CD8-positive, alpha-beta memory T cell (primary cell): ENCODE data around the gene TATDN2. TPM values are rescaled to one million over a fixed set of nuclear protein-coding genes. Genes with fewer than 3 reads are reported as not detected.

ENCODE experiments used
- CTCF ChIA-PET: fragments of 350-600 bp; sonication (Branson Sonifier 250); formaldehyde crosslinking; loops from one replicate; lab custom pipeline; 2021; ENCODE audit warnings: antibody characterized with exemption; lab: Charles Lee
- POLR2A ChIA-PET: fragments of 350-600 bp; sonication (Branson Sonifier 250); formaldehyde crosslinking; loops from one replicate; lab custom pipeline; 2021; ENCODE audit warnings: antibody characterized with exemption; lab: Charles Lee
- DNase-seq, 5 donors: peaks; one replicate each; pipeline versions ENCODE4 v3.0.0 to v3.0.0-alpha.2; 2020 to 2022; ENCODE audit warnings: mixed read lengths in 1 of 5
- H3K27ac ChIP-seq: one replicate; pipeline ENCODE4 v1.7.0; 2013; ENCODE audit warnings: low read depth, mild to moderate bottlenecking, low read length, moderate library complexity
- H3K27me3 ChIP-seq: 2 replicates; pipeline ENCODE4 v1.7.0; 2013; ENCODE audit warnings: low read length, mild to moderate bottlenecking; ENCODE audit not compliant: insufficient read depth, poor library complexity, severe bottlenecking
- H3K36me3 ChIP-seq: 2 replicates; pipeline ENCODE4 v1.7.0; 2013; ENCODE audit warnings: mild to moderate bottlenecking, low read length, moderate library complexity; ENCODE audit not compliant: insufficient read depth
- H3K4me1 ChIP-seq: 2 replicates; pipeline ENCODE4 v1.7.0; 2013; ENCODE audit warnings: mild to moderate bottlenecking, low read length, moderate library complexity; ENCODE audit not compliant: insufficient read depth
- H3K4me3 ChIP-seq: 2 replicates; pipeline ENCODE4 v1.7.0; 2013; ENCODE audit warnings: mild to moderate bottlenecking, low read length
- H3K9me3 ChIP-seq: 2 replicates; pipeline ENCODE4 v1.7.0; 2013; ENCODE audit warnings: mild to moderate bottlenecking, low read length
- H3K27ac Mint-ChIP-seq, 8 donors: one replicate each; pipeline ENCODE4 v1.8.0; 2020 to 2021; ENCODE audit warnings: mixed read lengths in 8 of 8, mild to moderate bottlenecking in 6 of 8, inconsistent platforms in 3 of 8, moderate library complexity in 3 of 8
- H3K27me3 Mint-ChIP-seq, 2 donors: one replicate each; pipeline ENCODE4 v1.8.0; 2020 to 2021; ENCODE audit warnings: mixed read lengths in 2 of 2, mild to moderate bottlenecking in 1 of 2, moderate library complexity in 1 of 2
- H3K36me3 Mint-ChIP-seq, 3 donors: one replicate each; pipeline ENCODE4 v1.8.0; 2020 to 2021; ENCODE audit warnings: mixed read lengths in 3 of 3, inconsistent platforms in 1 of 3, mild to moderate bottlenecking in 1 of 3
- H3K4me1 Mint-ChIP-seq, 3 donors: one replicate each; pipeline ENCODE4 v1.8.0; 2020 to 2021; ENCODE audit warnings: mixed read lengths in 3 of 3, inconsistent platforms in 1 of 3, mild to moderate bottlenecking in 1 of 3
- H3K4me3 Mint-ChIP-seq, 7 donors: one replicate each; pipeline ENCODE4 v1.8.0; 2020 to 2021; ENCODE audit warnings: mixed read lengths in 7 of 7, mild to moderate bottlenecking in 6 of 7, moderate library complexity in 4 of 7, inconsistent platforms in 2 of 7
- H3K9me3 Mint-ChIP-seq, 5 donors: one replicate each; pipeline ENCODE4 v1.8.0; 2020 to 2022; ENCODE audit warnings: mixed read lengths in 5 of 5, mild to moderate bottlenecking in 3 of 5, moderate library complexity in 2 of 5, inconsistent platforms in 1 of 5
- polyA plus RNA-seq: library from polyadenylated mRNA; unstranded; fragments of 300-500 nt; fragmentation: Illumina TruSeq; gene quantifications from one replicate; pipeline ENCODE4 v1.2.3, GENCODE V29; 2021
- total RNA-seq, 2 experiments: library from RNA; stranded (reverse); gene quantifications; one replicate each; pipeline ENCODE4 v1.2.3, GENCODE V29; 2021

Gene TATDN2
- total and polyA plus RNA-seq, 3 experiments from 2014 or later, result 23.3 to 60.0 (median 57.6) TPM

- Histone ChIP-seq H3K27ac (no peak overlapping the region), H3K4me1 (peaks cover 47% of the 10 kb centered on the region), H3K27me3 (no peaks in the 10 kb centered on the region), H3K9me3 (no peaks in the 10 kb centered on the region), H3K36me3 (peaks cover 12% of the 10 kb centered on the region), H3K4me3 (peak overlapping the region; percentile 89)
- Mint-ChIP-seq H3K4me1 (peaks cover 64 to 81% (median 69%) of the 10 kb centered on the region in 3 donors), H3K36me3 (peaks cover 6 to 65% (median 10%) of the 10 kb centered on the region in 3 donors), H3K4me3 (peak overlapping the region; percentile 98 to 100 (median 99)), H3K27ac (peak overlapping the region; percentile 26 to 97 (median 92)), H3K27me3 (no peaks in the 10 kb centered on the region), H3K9me3 (peaks cover 3 to 6% (median 4%) of the 10 kb centered on the region in 5 donors)
- no peak for DNase-seq
- CTCF ChIA-PET, result interaction anchor here (1.3 to 1.6 kb wide), 2 partner anchors 13 to 14 kb away, joined by 5 to 8 read pairs; no protein-coding TSS in a partner anchor
- POLR2A ChIA-PET, result no interaction called here
Observed at GRCh38 chr3:10251006-10251405, 2.7 kb downstream of the TATDN2 start.

GRCh38 chr3:10253731-10254130, 5.5 kb downstream of the TATDN2 start:
- Histone ChIP-seq H3K27ac (no peak overlapping the region), H3K27me3 (no peaks in the 10 kb centered on the region), H3K4me1 (peaks cover 44% of the 10 kb centered on the region), H3K4me3 (no peak overlapping the region), H3K9me3 (no peaks in the 10 kb centered on the region), H3K36me3 (peaks cover 15% of the 10 kb centered on the region)
- Mint-ChIP-seq H3K9me3 (no peaks in the 10 kb centered on the region), H3K4me3 (peak overlapping the region in 4 of 7 donors; percentile 8 to 37 (median 29)), H3K4me1 (peaks cover 67 to 89% (median 74%) of the 10 kb centered on the region in 3 donors), H3K27me3 (no peaks in the 10 kb centered on the region), H3K36me3 (peaks cover 7 to 76% (median 8%) of the 10 kb centered on the region in 3 donors), H3K27ac (peak overlapping the region in 6 of 8 donors; percentile 50 to 81 (median 72))
- ChIA-PET POLR2A (no interaction called here), CTCF (interaction anchor here (2.2 kb wide), 1 partner anchor 9 kb away, joined by 11 read pairs; no protein-coding TSS in a partner anchor)
- DNase-seq, result no peak

GRCh38 chr3:10255835-10256234, 7.6 kb downstream of the TATDN2 start:
- H3K27me3 Mint-ChIP-seq, result no peaks in the 10 kb centered on the region
- no peaks in the 10 kb centered on the region for H3K9me3 Mint-ChIP-seq
- peaks cover 65 to 92% (median 79%) of the 10 kb centered on the region in 3 donors for H3K4me1 Mint-ChIP-seq
- H3K36me3 Mint-ChIP-seq, result peaks cover 7 to 78% (median 19%) of the 10 kb centered on the region in 3 donors
- Histone ChIP-seq H3K27me3 (no peaks in the 10 kb centered on the region), H3K9me3 (no peaks in the 10 kb centered on the region), H3K4me3 (no peak overlapping the region), H3K36me3 (peaks cover 24% of the 10 kb centered on the region), H3K27ac (no peak overlapping the region), H3K4me1 (peaks cover 29% of the 10 kb centered on the region)
- POLR2A ChIA-PET, result interaction anchor here (0.6 kb wide), 1 partner anchor 83 kb away, joined by 8 read pairs; no protein-coding TSS in a partner anchor
- H3K27ac Mint-ChIP-seq, result peak overlapping the region in 7 of 8 donors; percentile 48 to 93 (median 70)
- DNase-seq, result no peak
- CTCF ChIA-PET, result interaction anchor here (1.2 to 1.3 kb wide), 2 partner anchors 10 to 91 kb away, joined by 3 to 4 read pairs; partner anchors contain the start of gene IRAK2
- H3K4me3 Mint-ChIP-seq, result no peak overlapping the region

DNA sequence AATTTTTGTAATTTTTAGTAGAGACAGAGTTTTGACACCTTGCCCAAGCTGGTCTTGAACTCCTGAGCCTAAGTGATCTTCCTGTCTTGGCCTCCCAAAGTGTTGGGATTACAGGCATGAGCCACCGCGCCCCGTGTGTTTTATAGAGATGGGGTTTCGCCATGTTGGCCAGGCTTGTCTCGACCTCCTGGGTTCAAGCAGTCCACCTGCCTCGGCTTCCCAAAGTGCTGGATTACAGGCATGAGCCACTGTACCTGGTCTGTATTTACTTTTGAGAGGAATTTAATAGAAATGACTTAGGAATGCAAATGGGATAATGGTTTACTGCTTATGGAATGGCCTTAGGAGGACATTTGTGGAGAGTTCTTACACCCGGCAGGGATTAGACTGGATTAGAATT, 10.8 kb downstream of the TATDN2 start:
- Mint-ChIP-seq H3K4me3 (no peak overlapping the region), H3K4me1 (peaks cover 74 to 90% (median 80%) of the 10 kb centered on the region in 3 donors), H3K27me3 (no peaks in the 10 kb centered on the region), H3K27ac (peak overlapping the region in 6 of 8 donors; percentile 45 to 89 (median 72)), H3K36me3 (peaks cover 4 to 83% (median 26%) of the 10 kb centered on the region in 3 donors), H3K9me3 (no peaks in the 10 kb centered on the region)
- H3K9me3 ChIP-seq, result no peaks in the 10 kb centered on the region
- ChIA-PET POLR2A (no interaction called here), CTCF (interaction anchor here (1.2 kb wide), 1 partner anchor 27 kb away, joined by 3 read pairs; no protein-coding TSS in a partner anchor)
- peaks cover 26% of the 10 kb centered on the region for H3K36me3 ChIP-seq
- no peak overlapping the region for H3K27ac ChIP-seq
- DNase-seq, result no peak
- H3K4me1 ChIP-seq, result peaks cover 45% of the 10 kb centered on the region
- H3K4me3 ChIP-seq, result no peak overlapping the region
- H3K27me3 ChIP-seq, result no peaks in the 10 kb centered on the region

- H3K4me1 Mint-ChIP-seq, result peaks cover 71 to 90% (median 80%) of the 10 kb centered on the region in 3 donors
- no peak for DNase-seq
- Histone ChIP-seq H3K4me3 (no peak overlapping the region), H3K36me3 (peaks cover 26% of the 10 kb centered on the region), H3K27me3 (no peaks in the 10 kb centered on the region), H3K27ac (no peak overlapping the region), H3K4me1 (peaks cover 45% of the 10 kb centered on the region), H3K9me3 (no peaks in the 10 kb centered on the region)
- H3K4me3 Mint-ChIP-seq, result peak overlapping the region in 1 of 7 donors; percentile 48
- POLR2A ChIA-PET, result no interaction called here
- H3K27ac Mint-ChIP-seq, result peak overlapping the region in 7 of 8 donors; percentile 52 to 95 (median 73)
- peaks cover 4 to 79% (median 28%) of the 10 kb centered on the region in 3 donors for H3K36me3 Mint-ChIP-seq
- H3K27me3 Mint-ChIP-seq, result no peaks in the 10 kb centered on the region
- no peaks in the 10 kb centered on the region for H3K9me3 Mint-ChIP-seq
- CTCF ChIA-PET, result interaction anchor here (1.2 kb wide), 1 partner anchor 28 kb away, joined by 3 read pairs; no protein-coding TSS in a partner anchor
Observed at GRCh38 chr3:10259798-10260197, 11.5 kb downstream of the TATDN2 start.

- Histone ChIP-seq H3K36me3 (peaks cover 26% of the 10 kb centered on the region), H3K27me3 (no peaks in the 10 kb centered on the region), H3K4me3 (no peak overlapping the region), H3K4me1 (peaks cover 45% of the 10 kb centered on the region), H3K9me3 (no peaks in the 10 kb centered on the region), H3K27ac (no peak overlapping the region)
- peak overlapping the region; percentile 35 to 95 (median 72) for H3K27ac Mint-ChIP-seq
- H3K27me3 Mint-ChIP-seq, result no peaks in the 10 kb centered on the region
- ChIA-PET CTCF (interaction anchor here (1.2 to 1.9 kb wide), 2 partner anchors 12 to 29 kb away, joined by 3 to 8 read pairs; partner anchors contain the start of gene TATDN2), POLR2A (no interaction called here)
- no peak for DNase-seq
- peak overlapping the region in 1 of 7 donors; percentile 48 for H3K4me3 Mint-ChIP-seq
- no peaks in the 10 kb centered on the region for H3K9me3 Mint-ChIP-seq
- peaks cover 67 to 88% (median 79%) of the 10 kb centered on the region in 3 donors for H3K4me1 Mint-ChIP-seq
- peaks cover 4 to 78% (median 28%) of the 10 kb centered on the region in 3 donors for H3K36me3 Mint-ChIP-seq
Observed at GRCh38 chr3:10260211-10260701, 12.0 kb downstream of the TATDN2 start.

DNA sequence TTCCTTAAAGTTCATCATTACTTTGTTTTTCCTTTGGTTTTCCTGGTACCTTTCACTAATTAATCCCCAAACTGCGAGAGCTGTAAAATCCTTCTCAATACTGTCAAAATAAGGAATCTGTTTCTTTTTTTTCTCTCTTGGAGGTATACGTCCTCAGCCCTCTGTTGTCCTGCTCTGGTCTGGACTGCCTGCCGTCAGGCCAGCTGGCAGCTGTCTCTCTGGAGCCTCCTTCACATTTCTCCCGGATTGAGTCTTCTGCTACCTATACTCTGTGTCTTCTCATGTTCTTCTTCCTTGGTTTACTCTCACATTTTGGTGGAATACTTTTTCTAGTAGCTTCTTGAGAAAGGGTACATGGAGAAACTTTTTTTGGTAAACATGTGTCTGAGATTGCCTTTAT, 13.8 kb downstream of the TATDN2 start:
- peaks cover 26% of the 10 kb centered on the region for H3K36me3 ChIP-seq
- Mint-ChIP-seq H3K36me3 (peaks cover 0 to 73% (median 30%) of the 10 kb centered on the region in 3 donors), H3K4me3 (peak overlapping the region in 3 of 7 donors; percentile 11 to 25 (median 17)), H3K27me3 (no peaks in the 10 kb centered on the region), H3K4me1 (peaks cover 65 to 86% (median 79%) of the 10 kb centered on the region in 3 donors), H3K27ac (peak overlapping the region; percentile 24 to 93 (median 68)), H3K9me3 (no peaks in the 10 kb centered on the region)
- peaks cover 46% of the 10 kb centered on the region for H3K4me1 ChIP-seq
- CTCF ChIA-PET, result interaction anchor here (1.0 to 3.3 kb wide), 9 partner anchors 8 to 329 kb away, joined by 3 to 13 read pairs (median 4); partner anchors contain the start of genes CRELD1, SEC13 and TATDN2
- no peak overlapping the region for H3K4me3 ChIP-seq
- POLR2A ChIA-PET, result interaction anchor here (1.1 kb wide), 1 partner anchor 147 kb away, joined by 10 read pairs; no protein-coding TSS in a partner anchor
- no peak for DNase-seq
- no peaks in the 10 kb centered on the region for H3K9me3 ChIP-seq
- no peak overlapping the region for H3K27ac ChIP-seq
- no peaks in the 10 kb centered on the region for H3K27me3 ChIP-seq
